IPS-18a (cell line): ENCODE data around the gene ZNF783.

ENCODE experiments used
- H3K27ac ChIP-seq: one replicate; pipeline ENCODE4 v1.5.1; 2013; ENCODE audit warnings: low read length
- H3K27me3 ChIP-seq: one replicate; pipeline ENCODE4 v1.6.1; 2013; ENCODE audit warnings: mild to moderate bottlenecking, low read length; ENCODE audit not compliant: control insufficient read depth, insufficient read depth
- H3K36me3 ChIP-seq: one replicate; pipeline ENCODE4 v1.6.1; 2013; ENCODE audit warnings: low read depth, low read length; ENCODE audit not compliant: control insufficient read depth
- H3K4me1 ChIP-seq: one replicate; pipeline ENCODE4 v1.6.1; 2013; ENCODE audit warnings: low read depth, low read length; ENCODE audit not compliant: control insufficient read depth
- H3K4me3 ChIP-seq: one replicate; pipeline ENCODE4 v1.5.1; 2013; ENCODE audit warnings: low read length
- H3K9ac ChIP-seq: one replicate; pipeline ENCODE4 v1.6.1; 2013; ENCODE audit warnings: mild to moderate bottlenecking, low read length, moderate library complexity
- H3K9me3 ChIP-seq: one replicate; pipeline ENCODE4 v1.6.1; 2013; ENCODE audit warnings: low read depth, low read length; ENCODE audit not compliant: control insufficient read depth

The ZNF783 gene

GRCh38 chr7:149284343-149284742, 22.3 kb downstream of the ZNF783 start:
- Histone ChIP-seq H3K27me3 (peaks cover 8% of the 10 kb centered on the region), H3K9me3 (no peaks in the 10 kb centered on the region), H3K27ac (no peak overlapping the region), H3K4me1 (peaks cover 7% of the 10 kb centered on the region), H3K9ac (no peak overlapping the region), H3K4me3 (peak overlapping the region; percentile 79), H3K36me3 (peaks cover 3% of the 10 kb centered on the region)

DNA sequence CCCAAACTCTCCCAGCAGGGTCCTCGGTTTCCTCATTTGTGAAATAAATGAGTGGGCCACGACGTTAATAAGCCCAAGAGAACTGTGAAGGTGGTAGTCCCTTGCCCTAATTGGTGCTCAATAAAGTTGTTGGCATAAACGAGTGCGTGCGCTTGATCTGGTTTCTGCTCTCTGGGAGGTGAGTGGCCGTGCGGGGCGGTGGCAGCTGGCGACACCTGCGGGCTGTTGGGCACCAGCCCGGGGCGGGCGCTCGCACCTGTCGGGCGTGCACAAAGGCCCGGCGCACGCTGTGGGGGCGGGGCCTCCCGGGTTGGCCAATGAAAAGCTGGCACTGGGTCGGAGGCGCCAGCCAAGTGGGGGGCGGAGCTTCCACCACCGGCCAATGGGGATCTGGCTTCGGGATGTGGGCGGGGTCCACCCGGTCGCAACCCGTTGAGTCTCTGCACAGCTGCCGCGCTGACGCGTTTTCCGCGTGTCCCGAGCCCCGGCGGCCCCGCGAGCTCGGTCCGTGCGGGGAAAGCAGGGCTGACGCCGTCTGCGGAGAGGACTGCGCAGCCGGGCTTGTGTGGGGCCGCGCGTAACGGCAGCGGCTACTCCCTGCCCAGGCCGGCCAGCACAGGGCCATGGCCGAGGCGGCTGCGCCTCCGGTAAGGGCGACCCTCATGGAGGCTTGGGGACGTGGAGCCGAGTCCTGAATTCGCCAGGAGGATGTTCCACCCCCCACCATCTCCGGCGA, 23.0 kb downstream of the ZNF783 start:
- Histone ChIP-seq H3K9ac (peak overlapping the region; percentile 57), H3K27ac (no peak overlapping the region), H3K36me3 (peaks cover 3% of the 10 kb centered on the region), H3K4me1 (peaks cover 7% of the 10 kb centered on the region), H3K4me3 (peak overlapping the region; percentile 79), H3K9me3 (no peaks in the 10 kb centered on the region), H3K27me3 (peaks cover 8% of the 10 kb centered on the region)

DNA sequence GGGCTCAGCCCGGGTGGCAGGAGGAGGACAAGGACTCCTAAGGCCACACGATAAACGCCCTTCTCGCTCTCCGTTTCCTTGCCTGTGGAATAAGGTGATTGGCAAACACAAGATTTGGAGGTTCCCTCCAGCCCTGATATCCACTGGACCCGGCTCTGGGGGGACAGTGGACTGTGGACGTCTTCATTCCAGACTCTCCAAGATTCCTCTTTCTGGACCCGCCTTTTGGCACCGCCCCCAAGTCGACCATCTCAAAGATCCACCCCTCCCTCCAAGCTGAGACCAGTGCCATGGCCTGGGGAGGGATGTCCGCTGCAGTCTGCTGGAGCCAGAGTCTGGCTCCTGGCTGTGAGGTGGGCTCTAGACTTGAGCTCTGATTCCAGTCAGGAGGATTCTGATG, 23.6 kb downstream of the ZNF783 start:
- Histone ChIP-seq H3K4me3 (peak overlapping the region; percentile 79), H3K4me1 (peaks cover 7% of the 10 kb centered on the region), H3K36me3 (peaks cover 2% of the 10 kb centered on the region), H3K9ac (peak overlapping the region; percentile 57), H3K9me3 (no peaks in the 10 kb centered on the region), H3K27me3 (peaks cover 8% of the 10 kb centered on the region), H3K27ac (no peak overlapping the region)

- no peak overlapping the region for H3K27ac ChIP-seq
- peaks cover 7% of the 10 kb centered on the region for H3K4me1 ChIP-seq
- H3K9ac ChIP-seq: no peak overlapping the region
- H3K27me3 ChIP-seq: peaks cover 8% of the 10 kb centered on the region
- H3K9me3 ChIP-seq: no peaks in the 10 kb centered on the region
- H3K36me3 ChIP-seq: no peaks in the 10 kb centered on the region
- no peak overlapping the region for H3K4me3 ChIP-seq
These were observed 24.9 kb downstream of the ZNF783 start for GRCh38 chr7:149286811-149287400.

DNA sequence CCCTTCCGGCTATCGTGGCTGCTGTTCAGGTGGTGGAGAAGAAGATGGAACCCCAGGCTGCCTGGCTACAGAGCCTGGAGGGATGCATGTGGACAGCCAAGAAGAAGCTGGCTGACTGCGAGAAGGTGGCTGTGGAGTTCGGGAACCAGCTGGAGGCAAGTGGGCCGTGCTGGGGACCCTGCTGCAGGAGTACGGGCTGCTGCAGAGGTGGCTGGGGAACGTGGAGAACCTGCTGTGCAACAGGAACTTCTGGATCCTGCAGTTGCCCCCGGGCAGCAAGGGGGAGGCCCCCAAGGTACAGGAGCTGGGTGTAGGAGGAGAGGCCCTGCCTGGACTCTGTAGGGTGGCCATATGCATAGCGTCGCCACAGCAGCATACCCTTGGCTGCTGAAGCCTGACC, 25.6 kb downstream of the ZNF783 start:
- H3K27me3 ChIP-seq: peaks cover 8% of the 10 kb centered on the region
- no peak overlapping the region for H3K9ac ChIP-seq
- H3K4me1 ChIP-seq: peaks cover 7% of the 10 kb centered on the region
- no peaks in the 10 kb centered on the region for H3K9me3 ChIP-seq
- H3K4me3 ChIP-seq: no peak overlapping the region
- H3K36me3 ChIP-seq: no peaks in the 10 kb centered on the region
- no peak overlapping the region for H3K27ac ChIP-seq

DNA sequence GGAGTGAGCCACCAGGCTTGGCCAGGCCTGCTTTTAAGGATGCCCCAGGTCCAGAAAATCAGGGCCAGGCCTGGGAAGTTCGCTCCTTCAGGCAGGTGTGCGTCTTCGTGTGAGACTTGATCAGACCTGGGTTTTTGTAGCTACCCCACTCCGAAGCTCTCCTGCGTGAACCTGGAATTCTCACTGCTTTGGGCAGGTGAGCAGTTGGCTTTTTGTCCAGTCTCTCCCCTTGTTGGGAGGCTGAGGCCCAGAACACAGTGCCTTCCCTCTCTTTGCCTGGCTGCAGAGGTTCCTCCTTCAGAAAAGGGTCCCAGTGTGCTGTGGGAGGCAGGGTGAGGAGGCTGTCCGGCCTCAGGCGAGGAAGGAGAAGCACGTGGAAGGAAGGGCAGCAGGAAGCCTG, 27.3 kb downstream of the ZNF783 start:
- Histone ChIP-seq H3K27me3 (peaks cover 3% of the 10 kb centered on the region), H3K36me3 (no peaks in the 10 kb centered on the region), H3K9ac (no peak overlapping the region), H3K9me3 (no peaks in the 10 kb centered on the region), H3K27ac (no peak overlapping the region), H3K4me1 (peaks cover 6% of the 10 kb centered on the region), H3K4me3 (no peak overlapping the region)

DNA sequence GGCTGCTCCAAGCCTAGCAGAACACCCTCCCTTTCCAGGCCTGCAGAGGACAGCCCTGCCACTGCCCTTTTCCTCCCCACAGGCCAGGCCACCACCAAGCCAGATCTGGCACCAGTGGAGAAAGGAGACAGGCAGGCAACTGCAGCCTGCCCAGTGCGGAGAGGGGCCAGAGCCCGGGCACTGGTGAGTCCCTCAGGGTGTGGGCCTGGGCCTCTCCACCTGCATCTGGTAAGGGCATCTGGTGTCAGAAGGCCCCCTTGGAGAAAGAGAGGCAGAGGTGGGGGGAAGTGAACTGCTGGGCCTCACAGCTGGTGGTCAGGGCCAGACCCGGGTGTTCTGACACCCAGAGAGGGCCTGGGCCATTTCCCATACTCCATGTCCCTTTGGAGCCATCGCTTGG, 27.9 kb downstream of the ZNF783 start:
- Histone ChIP-seq H3K36me3 (no peaks in the 10 kb centered on the region), H3K27ac (no peak overlapping the region), H3K27me3 (no peaks in the 10 kb centered on the region), H3K4me1 (no peaks in the 10 kb centered on the region), H3K9ac (no peak overlapping the region), H3K4me3 (no peak overlapping the region), H3K9me3 (no peaks in the 10 kb centered on the region)

- Histone ChIP-seq H3K9ac (no peak overlapping the region), H3K4me1 (no peaks in the 10 kb centered on the region), H3K4me3 (no peak overlapping the region), H3K27me3 (no peaks in the 10 kb centered on the region), H3K27ac (no peak overlapping the region), H3K36me3 (no peaks in the 10 kb centered on the region), H3K9me3 (no peaks in the 10 kb centered on the region)
These were observed 29.2 kb downstream of the ZNF783 start for GRCh38 chr7:149291036-149291780.

DNA sequence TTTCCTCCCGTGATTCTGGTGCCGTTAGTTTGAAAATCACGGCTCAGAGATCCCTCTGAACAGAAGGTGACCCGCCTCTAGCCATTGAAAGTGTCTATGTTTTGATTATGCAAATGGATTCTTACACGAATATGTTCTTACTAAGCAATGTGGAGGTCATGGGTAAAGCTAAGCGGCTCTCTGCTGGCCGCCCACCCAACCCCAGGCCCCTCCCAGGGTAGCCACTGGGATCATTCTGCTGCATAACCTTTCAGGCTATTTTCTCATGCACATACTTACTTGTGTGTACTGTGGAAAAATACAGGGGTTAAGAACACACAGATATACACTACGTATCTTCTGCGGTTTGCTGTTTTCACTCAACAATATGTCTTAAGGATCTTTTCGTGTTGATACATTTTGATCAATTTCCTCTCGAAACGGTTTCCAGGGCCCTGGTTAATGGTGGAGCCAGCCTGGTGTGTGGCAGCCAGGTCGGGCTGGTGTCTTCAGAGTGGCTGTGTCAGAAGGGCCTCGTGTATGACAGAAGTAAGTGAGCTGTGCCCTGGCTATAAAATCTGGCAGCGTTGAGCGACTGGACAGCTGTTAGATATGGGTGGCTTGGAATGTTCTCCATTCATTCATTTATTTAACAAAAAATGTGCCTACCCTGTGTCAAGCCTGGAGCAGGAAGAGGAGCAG, 29.9 kb downstream of the ZNF783 start:
- Histone ChIP-seq H3K9me3 (no peaks in the 10 kb centered on the region), H3K9ac (no peak overlapping the region), H3K36me3 (no peaks in the 10 kb centered on the region), H3K4me1 (no peaks in the 10 kb centered on the region), H3K4me3 (no peak overlapping the region), H3K27me3 (no peaks in the 10 kb centered on the region), H3K27ac (no peak overlapping the region)

- Histone ChIP-seq H3K9me3 (no peaks in the 10 kb centered on the region), H3K36me3 (no peaks in the 10 kb centered on the region), H3K27me3 (no peaks in the 10 kb centered on the region), H3K9ac (no peak overlapping the region), H3K4me1 (no peaks in the 10 kb centered on the region), H3K4me3 (no peak overlapping the region), H3K27ac (no peak overlapping the region)
These were observed 30.4 kb downstream of the ZNF783 start for GRCh38 chr7:149292462-149292823.

GRCh38 chr7:149293338-149293737, 31.3 kb downstream of the ZNF783 start:
- Histone ChIP-seq H3K27me3 (no peaks in the 10 kb centered on the region), H3K4me3 (no peak overlapping the region), H3K9ac (no peak overlapping the region), H3K9me3 (no peaks in the 10 kb centered on the region), H3K27ac (no peak overlapping the region), H3K36me3 (no peaks in the 10 kb centered on the region), H3K4me1 (no peaks in the 10 kb centered on the region)
